A549 (cell line): ENCODE data around the gene TSHZ3. TPM values are rescaled to one million over a fixed set of nuclear protein-coding genes. Genes with fewer than 3 reads are reported as not detected.
A peak's percentile ranks its signal among the peaks of the same experiment; 100 is the strongest.

ENCODE experiments used
- ATAC-seq, 2 experiments: fragments of 200-7000 bp in 1 of 2; fragments of >200 bp in 1 of 2; cut with Nextera tagmentation in 1 of 2; cut with Tn5 transposase in 1 of 2; 3 replicates each; pipeline versions ENCODE4 v1.8.0 to v1.9.1; 2018 to 2020; ENCODE audit warnings: mild to moderate bottlenecking in 1 of 2, moderate library complexity in 1 of 2
- CTCF ChIA-PET: fragments of 300-600 bp; sonication (Branson Sonifier 250); formaldehyde crosslinking; extraction: SDS; loops from one replicate; lab custom pipeline; 2021; ENCODE audit warnings: antibody characterized with exemption, inconsistent platforms; lab: Yijun Ruan, JAX
- POLR2A ChIA-PET: fragments of 350-600 bp; formaldehyde crosslinking; extraction: SDS; loops from one replicate; lab custom pipeline; 2021; ENCODE audit warnings: antibody characterized with exemption, inconsistent platforms; lab: Yijun Ruan, JAX
- DNase-seq, 2 experiments: peaks; one replicate each; pipeline versions ENCODE4 v3.0.0 to v3.0.0-alpha.2; 2011 to 2016; ENCODE audit warnings: low read depth in 1 of 2, low spot score in 1 of 2
- FAIRE-seq: peaks from 2 replicates; lab custom pipeline; 2011; peaks lifted over from hg19 to GRCh38; lab: Jason Lieb, UNC
- H3K27ac ChIP-seq, 2 experiments: fragments of >200 bp; sonication (Bioruptor Twin); formaldehyde crosslinking; 3 replicates each; pipeline ENCODE4 v1.5.1; 2016 to 2017
- H3K4me1 ChIP-seq: fragments of >200 bp; sonication (Bioruptor Twin); formaldehyde crosslinking; 3 replicates; pipeline ENCODE4 v1.6.1; 2016
- H3K4me2 ChIP-seq: fragments of >200 bp; sonication (Bioruptor Twin); formaldehyde crosslinking; 3 replicates; pipeline ENCODE4 v1.6.1; 2016
- H3K4me3 ChIP-seq: fragments of >200 bp; sonication (Bioruptor Twin); formaldehyde crosslinking; 3 replicates; pipeline ENCODE4 v1.5.1; 2016
- H3K9me3 ChIP-seq: fragments of >200 bp; sonication (Bioruptor Twin); formaldehyde crosslinking; 3 replicates; pipeline ENCODE4 v1.6.1; 2016
- ATOH8 ChIP-seq: fragments of 250-450 bp; sonication (Bioruptor Pico); IDR thresholded peaks from 2 replicates; pipeline ENCODE4 v1.5.0; 2020; ENCODE audit warnings: low read depth, mild to moderate bottlenecking, moderate library complexity
- CBX8 ChIP-seq: fragments of 200-600 bp; sonication (generic); IDR thresholded peaks from 2 replicates; pipeline ENCODE4 v1.6.1; 2016
- CHD2 ChIP-seq: fragments of 150-350 bp; IDR thresholded peaks from 2 replicates; pipeline ENCODE4 v1.6.1; 2014; ENCODE audit warnings: low read length; ENCODE audit not compliant: partially characterized antibody
- EHF ChIP-seq: fragments of 250-450 bp; sonication (Bioruptor Pico); IDR thresholded peaks from 2 replicates; pipeline ENCODE4 v1.5.0; 2020; ENCODE audit warnings: mild to moderate bottlenecking
- EHMT2 ChIP-seq: fragments of 200-600 bp; sonication (generic); IDR thresholded peaks from 2 replicates; pipeline ENCODE4 v1.6.1; 2016; ENCODE audit warnings: antibody characterized with exemption, low read depth, mild to moderate bottlenecking, moderate library complexity
- FOXS1 ChIP-seq: fragments of 250-450 bp; sonication (Bioruptor Pico); IDR thresholded peaks from 2 replicates; pipeline ENCODE4 v1.5.0; 2020; ENCODE audit warnings: mild to moderate bottlenecking, moderate library complexity
- HEYL ChIP-seq: fragments of 250-450 bp; sonication (Bioruptor Pico); IDR thresholded peaks from 2 replicates; pipeline ENCODE4 v1.8.0; 2021; ENCODE audit warnings: mild to moderate bottlenecking, moderate library complexity
- HMGXB4 ChIP-seq: fragments of 250-450 bp; sonication (Bioruptor Pico); IDR thresholded peaks from 2 replicates; pipeline ENCODE4 v1.5.0; 2021; ENCODE audit warnings: mild to moderate bottlenecking, moderate library complexity, borderline replicate concordance
- HOXB13 ChIP-seq: fragments of 250-450 bp; sonication (Bioruptor Pico); IDR thresholded peaks from 2 replicates; pipeline ENCODE4 v1.5.0; 2020; ENCODE audit warnings: low read depth, mild to moderate bottlenecking, moderate library complexity
- JUNB ChIP-seq: fragments of >200 bp; sonication (Bioruptor Twin); formaldehyde crosslinking; IDR thresholded peaks from 2 replicates; pipeline ENCODE4 v1.6.1; 2016
- MAZ ChIP-seq: fragments of 150-350 bp; IDR thresholded peaks from 2 replicates; pipeline ENCODE4 v1.6.1; 2014; ENCODE audit warnings: antibody characterized with exemption, low read depth, low read length, borderline replicate concordance
- MYC ChIP-seq: IDR thresholded peaks from 2 replicates; pipeline ENCODE4 v1.6.1; 2012; ENCODE audit warnings: mild to moderate bottlenecking, inconsistent platforms, low read length, improper control_type of control experiment, borderline replicate concordance
- NPAS2 ChIP-seq: fragments of 250-450 bp; sonication (Bioruptor Pico); IDR thresholded peaks from 2 replicates; pipeline ENCODE4 v1.8.0; 2022; ENCODE audit warnings: mild to moderate bottlenecking, moderate library complexity, borderline replicate concordance
- PHF8 ChIP-seq: fragments of 200-600 bp; sonication (generic); IDR thresholded peaks from 2 replicates; pipeline ENCODE4 v1.6.1; 2016; ENCODE audit warnings: low read depth, mild to moderate bottlenecking, antibody characterized with exemption, moderate library complexity, borderline replicate concordance
- POLR2AphosphoS2 ChIP-seq: conservative IDR thresholded peaks from 2 replicates; pipeline ENCODE4 v1.6.1; 2012; ENCODE audit warnings: low read length, improper control_type of control experiment, inconsistent platforms
- RAD21 ChIP-seq, 2 experiments: fragments of >200 bp in 1 of 2; sonication (Bioruptor Twin) in 1 of 2; formaldehyde crosslinking in 1 of 2; IDR thresholded peaks in 1 of 2; conservative IDR thresholded peaks in 1 of 2; 2 replicates in 1 of 2; 3 replicates in 1 of 2; pipeline ENCODE4 v1.6.1; 2012 to 2018; ENCODE audit warnings: inconsistent platforms in 1 of 2
- RARB ChIP-seq: fragments of 250-450 bp; sonication (Bioruptor Pico); IDR thresholded peaks from 2 replicates; pipeline ENCODE4 v1.8.0; 2021; ENCODE audit warnings: mild to moderate bottlenecking, moderate library complexity
- SREBF2 ChIP-seq: fragments of 450-650 bp; IDR thresholded peaks from 2 replicates; pipeline ENCODE4 v1.6.1; 2014; ENCODE audit warnings: mild to moderate bottlenecking, moderate library complexity
- USF2 ChIP-seq: fragments of 450-650 bp; IDR thresholded peaks from 2 replicates; pipeline ENCODE4 v1.6.1; 2014; ENCODE audit warnings: antibody characterized with exemption
- ZSCAN20 ChIP-seq: fragments of 250-450 bp; sonication (Bioruptor Pico); IDR thresholded peaks from 2 replicates; pipeline ENCODE4 v1.8.0; 2022; ENCODE audit warnings: mild to moderate bottlenecking, moderate library complexity
- WGBS: methylation state at CpG from one replicate; pipeline ENCODE4 v1.1.6; 2017; ENCODE audit errors: missing lambda C conversion rate; 5-methylcytosine and 5-hydroxymethylcytosine counted together
- polyA plus RNA-seq, 4 experiments: library from polyadenylated mRNA; depleted of rRNA in 3 of 4; stranded (reverse); fragments of >200 nt; fragmentation: RNase III in 1 of 4; extraction: RNeasy Plus Mini Kit Qiagen cat#74134 plus additional on column Dnase treatment in 1 of 4; gene quantifications; 2 replicates in 3 of 4; 3 replicates in 1 of 4; pipeline ENCODE4 v1.2.3, GENCODE V29; 2011 to 2017
- TF ChIP-seq, protein P1 (sequence below): fragments of >200 bp; sonication (Bioruptor Twin); formaldehyde crosslinking; IDR thresholded peaks from 2 replicates; pipeline ENCODE4 v1.6.1; 2016
- TF ChIP-seq, protein P2 (sequence below): IDR thresholded peaks from 2 replicates; pipeline ENCODE4 v1.6.1; 2012

TSHZ3 gene
- polyA plus RNA-seq, 2 of the 4 experiments (the other 2 are of a cell fraction) = 0.92 to 2.0 TPM

GRCh38 chr19:31274251-31275067 lies 74.8 kb downstream of the TSHZ3 start:
- Histone ChIP-seq H3K4me2 (no peak overlapping the region), H3K4me1 (no peaks in the 10 kb centered on the region), H3K9me3 (no peaks in the 10 kb centered on the region), H3K27ac (no peak overlapping the region), H3K4me3 (no peak overlapping the region)
- ChIA-PET POLR2A (no interaction called here), CTCF (interaction anchor here (0.6 to 1.9 kb wide), 3 partner anchors 11 to 46 kb away, joined by 3 to 7 read pairs (median 3); no protein-coding TSS in a partner anchor)
- TF ChIP-seq HOXB13 (no peak), ATOH8 (CRISPR knock-in tag) (no peak), EHF (CRISPR knock-in tag) (no peak), RAD21 (conservative IDR thresholded peaks at IDR 0.05 in 1 of 2, IDR thresholded peaks at IDR 0.05 in 1 of 2) (no peak), FOXS1 (CRISPR knock-in tag) (no peak), JUNB (no peak), USF2 (no peak), POLR2AphosphoS2 (no peak), CHD2 (no peak), SREBF2 (no peak), CBX8 (no peak), HEYL (CRISPR knock-in tag) (no peak), ZSCAN20 (CRISPR knock-in tag) (no peak), MAZ (no peak), EHMT2 (no peak), RARB (CRISPR knock-in tag) (no peak)
- TF ChIP-seq, protein P1, sequence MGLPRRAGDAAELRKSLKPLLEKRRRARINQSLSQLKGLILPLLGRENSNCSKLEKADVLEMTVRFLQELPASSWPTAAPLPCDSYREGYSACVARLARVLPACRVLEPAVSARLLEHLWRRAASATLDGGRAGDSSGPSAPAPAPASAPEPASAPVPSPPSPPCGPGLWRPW = no peak
- TF ChIP-seq, protein P2, sequence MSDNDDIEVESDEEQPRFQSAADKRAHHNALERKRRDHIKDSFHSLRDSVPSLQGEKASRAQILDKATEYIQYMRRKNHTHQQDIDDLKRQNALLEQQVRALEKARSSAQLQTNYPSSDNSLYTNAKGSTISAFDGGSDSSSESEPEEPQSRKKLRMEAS = no peak
- WGBS = 56% methylated on average over 19 of the region's 19 CpGs
- ATAC-seq = no peak
- FAIRE-seq = peak; percentile 70
- DNase-seq = no peak

- FAIRE-seq (no peak), DNase-seq (no peak), ATAC-seq (no peak)
- ChIA-PET POLR2A (no interaction called here), CTCF (no interaction called here)
- Histone ChIP-seq H3K27ac (no peak overlapping the region), H3K9me3 (no peaks in the 10 kb centered on the region), H3K4me3 (no peak overlapping the region), H3K4me2 (no peak overlapping the region), H3K4me1 (no peaks in the 10 kb centered on the region)
- 81% methylated on average over 15 of the region's 15 CpGs for WGBS
- TF ChIP-seq MYC (no peak), HMGXB4 (CRISPR knock-in tag) (no peak), NPAS2 (CRISPR knock-in tag) (no peak), CBX8 (no peak), PHF8 (no peak), MAZ (no peak)
Measured at GRCh38 chr19:31272583-31273106, 76.6 kb downstream of the TSHZ3 start.
